Lower leg skin (tissue), 3 donors: Measurements from ENCODE around the gene NEDD4L.

Experiments
- CTCF ChIP-seq, 3 donors: fragments of 450-650 bp; IDR thresholded peaks; one replicate each; pipeline ENCODE4 v1.5.1; 2016; ENCODE audit warnings: antibody characterized with exemption in 3 of 3, mild to moderate bottlenecking in 3 of 3, moderate library complexity in 2 of 3
- POLR2A ChIP-seq, 2 donors: fragments of 450-650 bp; IDR thresholded peaks; one replicate each; pipeline ENCODE4 v1.6.1; 2016 to 2017; ENCODE audit warnings: antibody characterized with exemption in 2 of 2, mild to moderate bottlenecking in 1 of 2, moderate library complexity in 1 of 2

- no peak for TF ChIP-seq CTCF (IDR thresholded peaks at IDR 0.05)
- no peak for TF ChIP-seq POLR2A (IDR thresholded peaks at IDR 0.05)
Measured at GRCh38 chr18:58222432-58223125, 178.6 kb downstream of the NEDD4L start.
